Uterus (tissue), 2 donors: ENCODE data around the gene CRB1.

Experiments
- CTCF ChIP-seq, 4 experiments: fragments of 200-600 bp in 2 of 4; fragments of 450-650 bp in 2 of 4; sonication (generic) in 2 of 4; IDR thresholded peaks; one replicate each; pipeline ENCODE4 v1.5.1; 2016 to 2019; ENCODE audit warnings: antibody characterized with exemption in 4 of 4, mild to moderate bottlenecking in 2 of 4, moderate library complexity in 1 of 4
- POLR2A ChIP-seq, 2 donors: fragments of 450-650 bp; IDR thresholded peaks; one replicate each; pipeline ENCODE4 v1.6.1; 2016; ENCODE audit warnings: antibody characterized with exemption in 2 of 2, mild to moderate bottlenecking in 1 of 2, moderate library complexity in 1 of 2

- TF ChIP-seq CTCF (IDR thresholded peaks at IDR 0.05) = no peak
- no peak for TF ChIP-seq POLR2A (IDR thresholded peaks at IDR 0.05)
Observed at GRCh38 chr1:197319631-197320030, 51.6 kb downstream of the CRB1 start.
